ENCODE results near the gene RAB1B.

DNA sequence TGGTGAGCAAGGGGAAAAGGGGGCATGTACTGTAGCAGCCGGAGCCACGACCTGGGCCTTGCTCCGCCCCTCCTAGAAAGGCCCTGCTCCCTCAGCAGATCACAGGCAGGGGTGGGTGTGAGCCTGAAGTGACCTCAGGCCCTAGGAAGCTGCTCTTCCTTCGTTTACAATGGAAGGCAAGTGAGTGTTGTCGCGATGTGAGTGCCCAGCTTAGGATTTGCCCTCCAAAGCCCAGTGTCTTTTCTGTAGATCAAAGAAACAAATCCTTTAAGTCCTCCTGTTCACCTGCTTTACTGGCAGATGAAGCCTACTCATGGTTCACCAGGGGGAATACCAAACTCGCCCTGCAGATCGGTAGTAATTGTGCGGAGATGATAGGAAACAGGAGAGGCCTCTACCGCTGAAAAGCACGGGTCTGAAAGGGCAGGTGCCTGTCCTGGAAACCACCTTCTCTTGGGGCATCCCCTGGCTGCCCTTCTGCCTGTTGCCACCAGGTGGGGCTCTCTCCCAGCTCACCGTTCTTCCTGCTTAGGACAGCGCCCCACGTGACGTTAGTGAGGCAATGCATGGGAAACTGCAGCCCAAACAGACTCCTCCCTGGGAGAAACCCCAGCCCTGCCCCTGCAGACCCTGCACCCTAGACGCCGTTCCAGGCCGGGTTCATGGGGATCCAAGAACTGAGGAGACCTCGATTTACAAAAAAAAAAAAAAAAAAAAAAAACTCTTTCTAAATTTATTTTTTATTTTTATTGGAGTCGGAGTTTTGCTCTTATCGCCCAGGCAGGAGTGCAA is 45.9 kb upstream of the RAB1B start:
- TF ChIP-seq, protein P1, sequence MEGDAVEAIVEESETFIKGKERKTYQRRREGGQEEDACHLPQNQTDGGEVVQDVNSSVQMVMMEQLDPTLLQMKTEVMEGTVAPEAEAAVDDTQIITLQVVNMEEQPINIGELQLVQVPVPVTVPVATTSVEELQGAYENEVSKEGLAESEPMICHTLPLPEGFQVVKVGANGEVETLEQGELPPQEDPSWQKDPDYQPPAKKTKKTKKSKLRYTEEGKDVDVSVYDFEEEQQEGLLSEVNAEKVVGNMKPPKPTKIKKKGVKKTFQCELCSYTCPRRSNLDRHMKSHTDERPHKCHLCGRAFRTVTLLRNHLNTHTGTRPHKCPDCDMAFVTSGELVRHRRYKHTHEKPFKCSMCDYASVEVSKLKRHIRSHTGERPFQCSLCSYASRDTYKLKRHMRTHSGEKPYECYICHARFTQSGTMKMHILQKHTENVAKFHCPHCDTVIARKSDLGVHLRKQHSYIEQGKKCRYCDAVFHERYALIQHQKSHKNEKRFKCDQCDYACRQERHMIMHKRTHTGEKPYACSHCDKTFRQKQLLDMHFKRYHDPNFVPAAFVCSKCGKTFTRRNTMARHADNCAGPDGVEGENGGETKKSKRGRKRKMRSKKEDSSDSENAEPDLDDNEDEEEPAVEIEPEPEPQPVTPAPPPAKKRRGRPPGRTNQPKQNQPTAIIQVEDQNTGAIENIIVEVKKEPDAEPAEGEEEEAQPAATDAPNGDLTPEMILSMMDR (conservative IDR thresholded peaks at IDR 0.05) = peak; percentile 99
- TF ChIP-seq ZFX (IDR thresholded peaks at IDR 0.05) = no peak
